ENCODE measurements around the gene SLC4A1.
A peak's percentile ranks its signal among the peaks of the same experiment; 100 is the strongest.

SLC4A1 gene

DNA sequence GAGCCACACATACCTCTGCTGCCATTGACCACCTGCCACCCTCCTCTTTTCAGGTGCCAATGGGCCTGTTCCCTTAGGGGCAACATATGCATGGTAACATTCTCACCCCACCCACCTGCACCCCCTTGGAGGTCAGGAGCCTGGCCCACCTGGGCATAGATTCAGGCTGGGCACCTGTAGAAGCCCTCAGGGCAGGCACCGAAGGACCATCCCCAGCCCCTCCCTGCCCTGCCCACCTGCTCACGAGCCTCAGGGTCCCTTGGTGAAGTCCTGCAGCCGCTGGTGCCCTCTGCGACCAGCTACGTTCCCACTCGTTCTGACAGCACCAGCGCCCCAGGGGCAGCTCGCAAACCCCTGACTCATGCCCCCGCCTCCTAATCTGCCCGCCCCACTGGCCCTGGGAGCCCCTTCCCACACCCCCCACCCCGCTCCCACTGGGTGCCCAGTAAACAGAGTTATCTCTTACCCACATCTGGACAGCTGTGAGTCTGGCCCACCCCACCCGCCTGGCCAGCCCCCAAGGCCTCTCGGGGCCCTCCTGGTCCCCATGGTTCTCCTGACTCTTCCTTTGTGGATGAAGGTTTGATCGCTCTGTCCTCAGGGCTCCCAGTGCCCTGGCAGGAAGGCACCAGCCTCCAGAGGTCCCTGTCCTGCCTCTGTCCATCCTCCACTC lies at the start of gene SLC4A1:
Gene SLC4A1 (minus strand): TSS at position 318 of the 673 bp plus-strand sequence. CDS start 5,269 bp downstream, outside the sequence.
- DNase-seq (ENCODE audit: low spot score): no peak

DNA sequence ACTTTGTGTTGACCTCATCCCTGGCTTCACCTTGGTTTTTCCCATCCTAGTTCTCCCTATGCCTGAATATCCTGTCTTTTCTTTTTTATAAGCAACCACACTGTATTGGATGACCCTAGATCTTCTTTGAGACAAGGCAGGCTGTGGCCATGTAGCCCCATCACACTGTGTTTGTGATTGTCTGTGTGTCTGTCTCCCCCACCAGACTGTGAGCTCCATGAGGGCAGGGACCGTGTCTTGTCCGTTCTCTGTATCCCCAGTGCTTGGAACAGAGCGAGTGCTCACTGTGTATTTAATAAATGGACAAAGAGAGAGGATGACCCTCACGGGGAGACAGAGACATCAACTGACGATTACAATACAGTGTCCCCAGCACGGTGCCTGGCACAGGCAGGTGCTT lies 49.6 kb upstream of the SLC4A1 start:
- DNase-seq (ENCODE audit: low spot score): no peak

DNA sequence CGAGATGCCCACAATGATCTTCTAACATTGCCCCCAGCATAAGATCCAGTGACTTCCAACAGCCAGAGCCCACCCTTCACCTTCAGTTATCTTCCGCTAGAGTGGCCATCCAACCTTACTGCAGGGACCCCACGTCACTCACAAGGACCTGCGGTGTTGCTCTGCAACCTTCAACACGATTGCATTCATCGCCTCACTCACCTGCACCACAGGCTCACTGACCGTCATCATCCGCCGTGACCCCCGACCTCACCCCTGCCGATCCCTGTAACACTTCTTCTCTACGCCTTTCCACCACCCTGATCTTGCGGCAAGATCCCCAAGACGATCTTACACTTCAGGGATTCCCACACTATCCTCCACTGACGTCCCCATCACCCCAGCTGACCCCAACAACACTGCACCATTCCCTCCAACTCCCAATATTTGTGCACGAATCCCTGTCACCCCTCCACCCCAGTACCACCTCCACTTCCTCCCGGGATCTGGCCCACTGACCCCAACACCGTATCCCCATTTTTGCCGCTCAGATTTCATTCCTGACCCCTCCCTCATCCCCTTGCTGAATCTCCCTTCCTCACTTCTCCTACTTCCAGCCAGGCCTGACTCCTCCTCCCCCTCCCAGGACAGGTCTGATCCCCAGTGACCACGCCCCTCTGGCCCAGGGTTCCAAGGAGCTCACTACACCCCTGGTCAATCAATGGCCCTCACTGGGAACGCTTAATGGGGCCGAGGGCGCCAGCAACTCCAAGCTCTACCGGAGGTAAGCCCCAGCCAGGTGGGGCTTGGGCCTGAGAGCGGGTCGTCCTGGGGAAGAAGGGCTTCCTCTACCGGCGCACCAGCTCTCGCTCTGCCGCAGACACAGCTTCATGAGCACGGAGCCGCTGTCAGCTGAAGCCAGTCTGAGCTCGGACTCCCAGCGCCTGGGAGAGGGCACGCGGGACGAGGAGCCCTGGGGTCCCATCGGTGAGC lies 48.1 kb upstream of the SLC4A1 start:
- no peak for DNase-seq (ENCODE audit: low spot score)

DNA sequence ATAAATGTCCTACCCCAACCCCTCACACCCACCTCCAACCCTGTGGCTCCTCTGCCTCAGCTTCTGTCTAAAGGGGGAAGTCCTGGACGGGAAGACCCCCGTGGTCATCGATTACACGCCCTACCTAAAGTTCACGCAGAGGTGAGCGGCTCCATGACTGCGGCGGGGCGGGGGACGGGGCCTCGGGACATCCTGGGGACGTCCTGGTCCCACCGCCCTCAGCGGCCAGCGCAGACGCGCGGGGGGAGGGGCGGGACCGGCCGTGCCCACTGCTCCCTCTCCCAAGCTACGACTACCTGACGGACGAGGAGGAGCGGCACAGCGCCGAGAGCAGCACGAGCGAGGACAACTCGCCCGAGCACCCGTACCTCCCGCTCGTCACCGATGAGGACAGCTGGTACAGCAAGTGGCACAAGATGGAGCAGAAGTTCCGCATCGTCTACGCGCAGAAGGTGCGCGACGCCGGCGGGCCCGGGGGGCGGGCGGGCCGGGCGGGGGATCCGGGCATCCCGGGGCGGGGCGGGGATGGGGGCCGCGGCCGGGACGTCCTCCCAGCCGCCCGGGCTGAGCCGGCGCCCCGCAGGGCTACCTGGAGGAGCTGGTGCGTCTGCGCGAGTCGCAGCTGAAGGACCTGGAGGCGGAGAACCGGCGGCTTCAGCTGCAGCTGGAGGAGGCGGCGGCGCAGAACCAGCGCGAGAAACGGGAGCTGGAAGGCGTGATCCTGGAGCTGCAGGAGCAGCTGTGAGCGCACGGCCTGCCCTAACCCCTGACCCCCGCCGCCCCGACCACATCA lies 47.1 kb upstream of the SLC4A1 start:
- DNase-seq (ENCODE audit: low spot score): peak; percentile 11

DNA sequence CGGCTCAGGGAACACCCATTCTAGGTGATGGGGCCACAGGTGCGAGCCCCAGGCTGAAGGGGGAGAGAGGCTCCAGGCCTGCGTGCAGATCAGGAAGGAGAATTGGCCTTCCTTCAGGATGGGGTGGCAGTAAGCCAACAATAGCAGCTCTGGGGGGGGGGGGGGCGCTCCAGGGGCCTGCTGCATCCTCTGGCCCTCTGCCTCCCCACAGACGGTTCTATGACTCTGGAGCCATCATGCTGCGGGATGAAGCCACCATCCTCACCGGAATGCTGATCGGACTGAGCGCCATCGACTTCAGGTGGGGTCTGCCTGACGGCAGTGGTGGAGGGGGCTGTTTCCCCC lies 46.6 kb upstream of the SLC4A1 start:
- DNase-seq (ENCODE audit: low spot score): no peak

DNA sequence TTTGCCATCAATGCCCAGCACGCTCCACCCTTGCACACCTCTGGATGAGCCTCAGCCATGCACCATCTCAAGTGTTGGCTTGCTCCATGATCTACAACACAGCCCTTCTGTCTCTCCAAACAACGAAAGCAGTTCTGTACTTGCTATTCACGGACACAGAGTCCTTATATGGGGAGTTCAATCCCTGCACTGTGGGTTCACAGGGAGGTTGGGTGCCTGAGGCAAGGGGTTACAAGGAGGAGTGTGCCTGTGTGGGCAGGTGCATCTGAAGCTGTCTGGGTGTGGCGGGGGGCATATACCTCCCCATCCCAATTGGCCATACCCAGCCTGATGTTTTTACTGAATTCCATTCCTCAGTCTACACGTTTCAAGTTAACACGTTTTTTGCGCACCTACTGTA lies 46.1 kb upstream of the SLC4A1 start:
- DNase-seq (ENCODE audit: low spot score): no peak

DNA sequence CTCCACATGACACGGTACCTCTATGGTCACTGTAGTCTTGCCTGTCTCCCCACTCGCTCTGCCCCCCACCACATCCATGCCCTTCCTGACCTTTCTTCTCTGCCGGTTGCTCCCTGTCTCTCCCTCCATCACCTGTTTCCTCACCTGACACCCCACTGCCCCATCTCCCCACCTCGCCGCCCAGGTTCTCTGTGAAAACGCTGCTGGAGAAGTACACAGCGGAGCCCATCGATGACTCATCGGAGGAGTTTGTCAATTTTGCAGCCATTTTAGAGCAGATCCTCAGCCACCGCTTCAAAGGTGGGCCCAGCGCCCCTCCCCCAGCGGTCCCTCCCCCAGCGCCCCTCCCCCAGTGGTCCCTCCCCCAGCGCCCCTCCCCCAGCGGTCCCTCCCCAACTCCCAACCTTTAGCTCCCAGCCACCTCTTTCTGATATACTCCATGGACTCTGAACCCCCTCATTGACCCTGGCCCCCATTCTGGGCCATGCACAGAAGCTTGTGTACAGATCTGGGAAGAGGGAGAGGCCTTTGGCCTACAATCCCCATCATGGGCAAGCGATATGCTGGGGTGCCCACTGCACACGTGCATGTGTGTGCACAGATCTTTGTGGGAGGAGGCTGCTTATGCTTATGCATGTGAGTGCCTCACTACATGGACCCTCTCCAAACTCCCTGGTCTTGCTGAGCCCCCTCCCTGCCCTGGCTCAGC lies 44.6 kb upstream of the SLC4A1 start:
- DNase-seq (ENCODE audit: low spot score): no peak

DNA sequence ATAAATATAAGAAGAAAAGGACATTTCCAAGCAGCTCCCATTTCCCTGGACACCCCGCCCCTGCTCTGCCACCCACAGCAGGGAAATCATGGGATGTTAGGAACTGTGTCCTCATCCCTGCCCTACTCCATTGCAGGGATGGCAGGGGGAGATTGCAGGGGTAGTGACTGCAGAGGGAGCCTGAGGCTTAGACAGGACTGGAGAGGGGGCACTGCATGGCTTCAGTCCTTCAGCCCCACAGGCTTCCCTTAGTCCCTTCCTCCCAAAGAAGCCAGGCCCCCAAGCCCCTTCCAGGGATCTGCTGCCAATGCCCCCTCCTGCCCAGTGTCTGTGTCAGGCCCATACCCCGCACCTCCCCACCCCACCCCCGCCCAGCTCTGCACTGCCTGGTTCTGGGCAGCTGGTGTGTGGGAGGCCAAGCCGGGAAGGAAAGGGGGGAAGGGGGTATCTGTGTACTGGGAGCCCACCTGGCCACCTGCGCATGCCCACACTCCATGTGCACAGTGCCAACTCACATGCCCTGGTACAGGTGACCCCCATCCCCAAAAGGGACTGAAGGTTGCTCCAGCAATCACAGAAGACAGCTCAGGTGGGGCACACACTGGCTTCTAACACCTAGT lies 43.7 kb upstream of the SLC4A1 start:
- DNase-seq (ENCODE audit: low spot score): no peak

DNA sequence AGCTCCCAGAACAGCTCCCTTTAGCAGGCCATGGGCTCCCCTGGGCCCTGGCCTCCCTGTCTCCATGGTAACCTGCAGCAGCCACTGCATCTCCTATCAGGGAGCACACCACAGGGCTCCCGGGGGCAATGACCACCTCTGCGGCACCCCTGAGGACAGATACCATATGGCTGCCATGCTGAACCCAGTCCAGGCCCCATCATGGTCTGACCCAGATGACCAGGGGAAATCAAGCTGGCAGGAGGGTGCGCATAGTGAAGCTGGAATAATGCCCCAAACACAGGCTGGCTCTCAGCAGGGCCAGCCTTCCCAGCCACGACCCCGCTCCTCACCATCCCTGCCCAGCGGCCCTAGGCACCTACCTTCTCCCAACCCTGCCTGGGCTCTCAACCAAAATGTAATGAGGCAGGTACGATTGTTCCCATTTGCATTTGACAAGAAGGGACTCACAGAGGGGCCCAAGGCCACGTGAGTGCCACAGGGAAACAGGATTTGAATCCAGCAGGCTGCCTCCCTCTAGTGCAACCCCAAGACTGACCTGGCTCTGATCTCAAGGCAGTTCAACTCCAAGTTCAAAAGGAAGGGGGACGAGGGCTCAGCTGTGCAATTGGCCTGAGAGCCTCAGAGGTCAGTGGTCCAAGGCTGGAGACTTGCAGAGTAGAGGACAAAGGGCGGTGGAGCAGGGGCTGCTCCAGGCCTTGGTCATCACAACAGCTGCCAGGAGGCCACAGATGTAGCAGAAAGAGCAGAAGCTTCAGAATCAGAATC lies 42.9 kb upstream of the SLC4A1 start:
- DNase-seq (ENCODE audit: low spot score): no peak

DNA sequence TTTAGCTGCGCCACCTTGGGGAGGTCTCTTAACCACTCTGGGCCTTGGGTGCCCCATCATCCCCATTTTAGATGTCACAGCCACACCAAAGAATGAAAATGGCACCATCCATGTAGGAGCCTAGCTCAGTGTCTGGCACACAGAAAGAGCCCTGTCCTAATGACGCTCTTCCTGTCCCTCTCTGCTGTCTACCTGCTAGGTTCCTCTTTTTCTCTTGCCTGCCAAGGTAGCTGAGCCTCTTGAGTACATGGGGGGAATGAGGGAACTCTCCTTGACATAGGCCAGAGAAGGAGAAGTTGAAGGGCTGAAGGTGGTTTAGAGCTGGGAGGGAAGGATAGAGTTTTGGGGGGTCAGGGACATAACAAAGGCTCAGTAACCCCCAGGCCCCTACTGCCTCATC lies 42.3 kb upstream of the SLC4A1 start:
- DNase-seq (ENCODE audit: low spot score): no peak

DNA sequence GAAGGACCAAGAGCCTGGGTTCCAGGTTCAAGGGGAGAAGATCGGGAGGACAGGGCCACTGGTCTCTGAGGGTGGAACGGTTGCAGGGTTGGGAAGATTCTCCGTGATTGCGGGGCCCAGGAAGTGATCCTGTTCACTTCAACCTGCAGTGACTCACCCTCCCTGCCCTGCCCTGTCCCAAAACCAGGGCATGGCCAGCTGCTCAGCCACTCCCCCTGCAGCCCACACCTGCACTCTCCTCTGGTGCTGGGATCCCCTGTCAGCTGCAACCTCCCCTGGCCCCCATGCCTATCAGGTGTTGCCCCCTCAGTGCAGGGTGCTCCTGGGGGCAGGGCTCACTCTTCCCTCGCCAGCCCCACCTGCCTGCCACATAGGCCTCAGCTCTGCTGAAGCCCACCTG lies 41.5 kb upstream of the SLC4A1 start:
- DNase-seq (ENCODE audit: low spot score): no peak

DNA sequence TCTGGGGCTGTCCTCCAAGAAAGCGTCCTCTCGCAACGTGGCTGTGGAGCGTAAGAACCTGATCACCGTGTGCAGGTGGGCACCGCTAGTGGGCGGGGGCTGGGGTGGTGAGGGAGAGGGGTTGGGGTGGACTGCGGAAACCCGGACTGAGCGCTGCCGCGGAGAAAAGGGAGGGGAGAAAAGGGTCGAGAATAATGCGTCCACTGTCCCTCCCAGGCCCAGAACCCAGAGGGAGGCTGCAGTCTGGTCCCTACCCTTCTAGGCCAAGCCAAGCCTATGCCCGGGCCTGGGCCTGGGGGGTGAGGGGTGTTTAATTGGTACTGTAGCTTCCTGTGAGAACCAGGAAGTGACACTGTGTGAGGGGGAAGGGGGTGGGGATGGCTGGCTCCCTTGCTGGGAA lies 40.9 kb upstream of the SLC4A1 start:
- DNase-seq (ENCODE audit: low spot score): no peak

DNA sequence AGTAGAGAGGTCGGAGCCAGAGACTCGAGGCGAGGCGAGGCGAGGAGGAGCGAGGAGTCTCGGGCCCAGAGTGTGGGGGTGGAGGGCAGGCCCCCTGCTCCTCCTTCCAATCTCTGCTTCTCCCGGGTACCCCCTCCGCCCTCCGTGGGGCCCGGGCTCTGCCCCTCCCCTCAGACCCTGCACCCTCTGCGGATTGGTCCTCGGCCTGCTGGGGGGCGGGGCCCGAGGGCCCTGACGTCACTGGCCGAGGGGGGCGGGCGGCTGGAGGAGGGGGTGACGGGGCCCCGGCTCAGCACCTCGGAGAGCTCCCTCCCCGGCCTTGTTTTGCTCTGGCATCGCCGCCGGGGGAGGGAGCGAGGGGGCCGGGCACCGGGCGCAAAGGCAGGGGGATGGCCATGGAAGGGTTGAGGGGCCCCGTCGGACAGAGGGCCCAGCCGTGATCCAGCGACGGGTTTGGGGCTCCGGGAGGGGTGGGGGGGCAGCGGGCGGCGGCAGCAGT lies 40.4 kb upstream of the SLC4A1 start, which contains the start of gene RUNDC3A:
Gene RUNDC3A (plus strand): TSS at position 282 of the 499 bp plus-strand sequence. CDS start 232 bp downstream, outside the sequence.
- peak; percentile 81 for DNase-seq (ENCODE audit: low spot score)

DNA sequence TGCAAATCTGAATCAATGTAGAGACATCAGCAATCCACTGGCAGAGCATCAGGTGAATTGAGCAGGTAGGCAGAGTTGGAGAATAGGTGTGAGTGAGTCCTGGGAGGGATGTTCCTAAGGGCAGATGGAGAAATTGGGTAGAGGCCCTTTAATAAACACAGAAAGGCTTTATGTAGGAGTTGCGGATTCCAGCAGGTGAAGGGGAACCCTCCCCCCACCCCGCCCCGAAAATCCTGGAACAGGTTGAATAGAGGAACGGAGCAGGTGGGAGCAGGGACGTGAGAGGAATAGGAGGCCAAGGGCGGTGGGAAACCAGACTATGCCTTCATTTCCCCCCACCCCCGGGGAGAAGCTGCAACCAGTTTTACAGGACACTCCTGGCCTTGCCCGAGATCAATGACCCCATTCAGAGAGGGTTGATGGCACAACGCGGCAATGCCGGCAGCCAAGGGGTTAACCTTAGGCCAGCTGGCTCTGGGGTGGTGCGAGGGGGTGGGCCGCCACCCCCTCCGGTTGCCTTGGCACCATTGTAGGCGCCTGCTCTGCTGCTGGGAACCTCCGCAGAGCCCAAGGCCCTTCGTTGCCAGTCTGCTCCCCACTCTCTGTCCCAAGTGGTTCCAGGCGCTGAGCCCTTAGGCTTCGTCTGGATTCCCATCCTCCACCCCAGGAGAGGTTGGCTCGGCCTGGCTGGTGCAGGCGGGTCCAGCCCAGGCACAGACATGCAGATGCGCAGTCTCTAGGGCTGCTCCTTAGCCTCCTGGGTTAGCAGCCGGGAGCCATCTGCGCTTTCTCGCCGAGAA lies 39.7 kb upstream of the SLC4A1 start:
- DNase-seq (ENCODE audit: low spot score): no peak

DNA sequence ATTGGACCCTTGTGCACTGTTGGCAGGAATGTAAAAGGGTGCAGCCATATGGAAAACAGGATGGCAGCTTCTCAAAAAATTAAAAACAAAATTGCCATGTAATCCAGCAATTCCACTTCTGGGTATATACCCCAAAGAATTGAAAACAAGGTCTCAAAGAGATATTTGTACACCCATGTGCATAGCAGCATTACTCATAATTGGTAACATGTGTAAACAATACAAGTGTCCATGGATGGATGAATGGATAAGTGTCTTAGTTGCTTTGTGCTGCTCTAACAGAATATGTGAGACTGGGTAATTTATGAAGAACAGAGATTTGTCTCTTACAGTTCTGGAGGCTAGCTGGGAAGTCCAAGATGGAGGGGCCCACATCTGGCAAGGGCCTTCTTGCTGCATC lies 36.7 kb upstream of the SLC4A1 start:
- DNase-seq (ENCODE audit: low spot score): no peak

DNA sequence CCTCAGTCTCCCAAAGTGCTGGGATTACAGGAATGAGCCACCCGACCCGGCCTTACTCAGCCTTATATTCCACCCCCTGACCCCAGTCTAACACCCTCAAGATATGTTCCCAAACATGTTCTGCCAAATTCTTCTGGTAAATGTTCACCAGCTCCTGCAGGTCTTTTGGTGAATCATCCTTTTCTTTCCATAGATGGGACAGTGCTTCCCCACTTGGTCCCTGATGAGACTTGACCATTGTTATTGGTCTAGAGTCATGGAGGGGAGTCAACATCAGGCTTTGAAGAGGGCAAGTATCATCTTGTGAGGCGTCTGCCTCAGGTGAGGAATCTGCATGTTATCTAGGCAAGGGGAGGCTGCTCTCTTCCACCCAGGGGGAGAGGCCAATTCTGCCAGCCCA lies 30.0 kb upstream of the SLC4A1 start:
- no peak for DNase-seq (ENCODE audit: low spot score)

DNA sequence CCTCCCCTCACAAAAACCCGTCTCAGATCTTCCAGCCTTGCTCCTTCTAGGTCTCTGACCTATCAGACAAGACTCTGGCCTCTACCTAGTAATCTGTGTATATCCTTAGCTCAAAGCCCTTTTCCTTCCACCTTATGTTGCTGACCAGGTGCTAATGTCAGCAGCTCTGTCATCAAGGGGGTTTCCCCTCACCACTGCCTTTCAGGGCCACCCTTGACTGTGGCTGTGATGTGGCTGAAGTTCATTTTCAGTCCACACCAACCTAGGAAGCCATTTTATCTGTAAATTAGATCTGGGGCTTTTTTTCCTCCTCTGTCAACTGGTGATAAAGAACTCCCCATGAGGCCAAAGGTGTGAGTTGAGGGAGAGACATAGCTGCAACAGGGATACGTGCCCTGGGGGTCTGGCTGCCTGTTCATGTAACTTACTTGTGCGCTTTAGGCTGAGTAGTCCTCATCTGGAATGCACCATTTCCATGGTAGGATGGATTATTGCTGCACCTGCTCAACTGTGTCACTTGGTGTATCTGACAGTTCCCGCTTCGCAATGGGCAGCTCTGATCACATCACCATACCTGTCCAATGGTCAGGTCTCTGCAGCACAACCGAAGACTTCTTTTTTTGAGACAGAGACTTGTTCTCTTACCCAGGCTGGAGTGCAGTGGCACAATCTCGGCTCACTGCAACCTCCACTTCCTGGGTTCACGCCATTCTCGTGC lies 25.7 kb upstream of the SLC4A1 start:
- DNase-seq (ENCODE audit: low spot score): no peak

DNA sequence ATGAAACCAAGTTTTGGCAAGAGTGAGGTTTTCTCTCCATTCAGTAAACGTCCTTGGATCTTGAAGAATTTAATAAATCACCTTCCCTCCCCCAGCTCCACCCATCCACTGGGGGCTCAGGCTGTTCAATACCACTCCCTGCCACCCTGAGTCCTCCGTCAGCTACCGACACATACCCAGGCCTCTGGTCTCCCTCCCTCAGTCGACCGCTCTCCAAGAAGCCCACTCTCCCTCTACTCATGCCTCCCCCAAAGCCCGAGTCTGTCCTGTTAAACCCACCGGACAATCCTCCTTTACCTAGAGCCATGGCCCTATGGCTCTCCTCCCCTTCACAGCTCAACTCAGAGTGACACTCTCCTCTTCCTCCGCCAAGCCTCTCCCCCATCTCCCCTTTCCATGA lies 19.7 kb upstream of the SLC4A1 start:
- DNase-seq (ENCODE audit: low spot score): no peak

DNA sequence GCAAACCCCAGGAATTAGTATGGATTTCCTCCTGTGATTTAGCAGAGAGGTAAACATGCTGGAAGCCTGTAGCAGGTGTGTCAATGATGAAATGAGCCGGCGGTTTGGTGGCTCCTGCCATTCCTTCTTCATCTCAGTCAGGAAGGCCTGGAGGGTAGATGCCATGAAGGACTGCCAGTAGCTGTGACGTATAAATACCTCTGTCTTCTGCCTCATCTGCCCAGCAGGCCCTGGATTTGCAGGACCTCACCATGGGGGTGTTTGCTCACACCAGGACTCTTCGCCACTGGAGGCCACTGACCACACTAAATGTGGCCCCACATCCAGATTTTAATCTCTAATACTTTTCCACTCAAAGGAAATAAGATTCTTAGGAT lies 16.1 kb upstream of the SLC4A1 start:
- DNase-seq (ENCODE audit: low spot score): no peak

All from CD4-positive, alpha-beta T cell treated with Interleukin-15 for 4 hours (primary cell).